Activated CD4-positive, CD25-positive, alpha-beta regulatory T cell (primary cell): ENCODE measurements around the gene GJB4.
"Not testable (repeated sequence)": the region's sequence is repeated elsewhere in the genome, so short reads cannot be mapped to it uniquely, and the experiment has no call there.

Experiments used
- DNase-seq, 4 experiments: peaks; one replicate each; lab custom pipeline; 2025; lab: John Stamatoyannopoulos, UW

The GJB4 gene

GRCh38 chr1:34759503-34760357 lies at the start of gene GJB4:
GJB4 (plus strand) TSS chr1:34759740; CDS start chr1:34761255, 1,515 bp downstream.
- DNase-seq, result no peak

GRCh38 chr1:34710812-34711211 lies 48.7 kb upstream of the GJB4 start:
- no peak for DNase-seq

GRCh38 chr1:34711485-34711884 lies 48.1 kb upstream of the GJB4 start:
- no peak for DNase-seq

- no peak for DNase-seq
Observed at GRCh38 chr1:34712007-34712688, 47.4 kb upstream of the GJB4 start.

DNA sequence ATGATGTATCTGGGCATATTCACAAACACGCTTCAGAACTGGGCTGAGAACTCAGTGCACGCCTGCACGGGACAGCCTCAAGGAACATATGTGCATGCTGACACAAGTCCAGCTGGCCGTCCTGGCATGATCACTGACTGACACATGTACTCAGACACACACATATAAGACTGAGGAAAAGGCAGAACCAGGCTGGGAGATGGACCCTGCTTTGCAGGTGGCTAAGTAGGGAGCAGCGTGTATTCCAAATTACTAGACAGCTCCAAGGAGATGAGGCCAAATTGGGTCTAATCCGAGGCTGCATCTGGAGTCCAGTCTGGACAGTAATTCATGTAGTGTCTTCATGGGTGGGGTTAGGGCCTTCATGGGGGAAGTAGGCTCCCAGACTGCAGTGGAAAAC lies 46.1 kb upstream of the GJB4 start:
- no peak for DNase-seq

DNA sequence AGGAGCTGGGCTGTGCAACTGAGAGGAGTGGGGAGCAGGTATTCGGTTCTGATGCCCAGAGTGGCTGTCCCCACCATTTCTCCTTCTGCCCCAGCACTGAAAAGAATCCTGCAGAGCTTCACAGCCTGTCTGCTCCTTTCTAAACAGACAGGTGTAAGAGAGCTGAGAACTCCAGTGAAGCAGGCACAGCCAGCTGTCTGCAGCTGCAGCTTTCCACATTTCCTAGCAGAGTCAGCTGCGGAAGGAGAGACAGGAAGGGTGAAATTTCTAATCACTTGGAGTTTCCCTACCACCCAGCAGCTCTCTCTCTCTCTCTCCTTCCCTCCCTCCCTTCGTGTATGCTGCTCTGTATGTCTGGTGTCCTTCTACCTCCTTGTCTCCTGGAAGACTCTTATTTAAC lies 45.2 kb upstream of the GJB4 start:
- no peak for DNase-seq

DNA sequence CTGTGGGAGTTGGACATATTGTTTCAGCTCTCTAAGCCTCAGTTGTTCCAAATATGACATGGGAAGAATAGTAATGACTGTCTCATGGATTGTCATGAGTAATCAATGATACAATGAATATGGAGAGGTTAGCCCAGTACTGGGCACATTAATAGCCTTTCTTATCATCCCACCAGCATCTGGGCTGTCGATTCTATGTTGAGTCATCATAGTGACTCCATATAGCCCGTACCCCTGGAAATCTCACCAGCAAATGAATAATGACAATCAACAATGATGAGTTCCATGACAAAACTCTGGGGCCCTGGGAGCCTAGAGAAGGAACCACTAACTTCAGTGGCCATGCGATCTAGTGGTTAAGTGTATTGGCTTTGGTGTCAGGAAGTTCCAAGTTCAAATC lies 44.4 kb upstream of the GJB4 start:
- no peak for DNase-seq

DNA sequence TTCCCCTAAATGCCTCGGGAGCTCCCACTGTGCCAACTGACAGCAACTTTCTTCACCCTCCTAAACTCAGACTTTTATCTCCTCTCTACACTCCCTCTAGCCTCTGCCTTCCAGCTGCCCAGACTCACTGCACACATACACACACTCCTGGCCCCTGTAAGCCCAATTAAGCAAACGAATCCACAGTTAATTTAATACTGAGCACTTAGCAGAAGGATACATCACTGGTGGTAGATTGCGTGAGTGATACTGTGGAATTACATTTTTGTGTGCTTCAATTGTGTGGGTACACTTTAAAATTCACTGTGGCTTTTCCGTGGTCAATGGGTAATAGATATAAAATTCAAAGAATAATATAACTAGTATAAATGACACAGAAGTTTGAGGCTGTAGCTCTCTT lies 38.3 kb upstream of the GJB4 start:
- no peak for DNase-seq

DNA sequence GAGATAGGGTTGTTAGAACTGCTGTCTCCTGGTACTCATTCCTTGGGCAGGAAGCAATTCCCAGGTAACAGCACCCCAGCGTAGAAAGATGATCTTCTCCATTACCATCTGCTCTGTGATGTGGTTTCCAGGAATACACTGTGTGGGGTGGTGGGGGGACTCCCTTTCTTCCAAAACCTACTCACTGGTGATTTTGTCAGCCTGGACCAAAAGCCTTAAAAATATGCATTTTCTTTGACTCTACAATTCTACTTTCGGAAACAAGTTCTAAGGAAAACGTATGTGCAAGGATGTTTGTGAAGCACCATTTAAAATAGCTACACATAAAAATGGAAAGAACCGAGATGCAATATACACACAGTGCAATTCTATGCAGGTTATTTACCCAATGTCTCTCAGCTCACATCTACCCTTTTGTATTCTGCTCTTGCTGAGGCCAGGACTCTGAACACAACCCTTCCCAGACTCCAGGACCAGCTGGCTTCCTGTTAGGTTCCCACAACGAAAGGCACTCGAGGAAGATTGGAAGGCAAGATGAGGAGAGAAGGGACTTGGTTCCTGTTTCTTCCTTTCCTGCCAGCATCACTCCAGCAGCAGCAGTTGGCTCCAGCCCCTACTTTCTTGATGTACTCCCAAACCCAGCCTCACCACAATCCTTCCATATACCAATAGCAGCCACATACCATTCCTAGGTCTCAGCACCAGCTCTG lies 37.7 kb upstream of the GJB4 start:
- no peak for DNase-seq

- no peak for DNase-seq
Observed at GRCh38 chr1:34726861-34727260, 32.7 kb upstream of the GJB4 start.

GRCh38 chr1:34730485-34730884 lies 29.1 kb upstream of the GJB4 start:
- DNase-seq, result no peak

DNA sequence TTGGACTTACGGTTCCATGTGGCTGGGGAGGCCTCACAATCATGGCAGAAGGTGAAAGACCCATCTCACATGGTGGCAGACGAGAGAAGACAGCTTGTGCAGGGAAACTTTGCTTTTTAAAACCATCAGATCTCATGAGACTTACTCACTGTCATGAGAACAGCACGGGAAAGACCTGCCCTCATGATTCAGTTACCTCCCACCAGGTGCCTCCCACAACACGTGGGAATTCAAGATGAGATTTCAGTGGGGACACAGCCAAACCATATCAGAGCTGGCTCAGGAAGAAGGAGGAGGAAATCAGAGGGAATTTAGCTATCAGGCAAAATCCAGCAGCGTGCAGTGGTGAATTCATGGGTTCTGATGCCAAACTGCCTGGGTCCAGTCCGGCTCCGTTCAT lies 26.7 kb upstream of the GJB4 start:
- DNase-seq, result not testable (repeated sequence)

- no peak for DNase-seq
Observed at GRCh38 chr1:34736692-34737091, 22.8 kb upstream of the GJB4 start.

- DNase-seq, result not testable (repeated sequence)
Observed at GRCh38 chr1:34737236-34737635, 22.3 kb upstream of the GJB4 start.

- no peak for DNase-seq
Observed at GRCh38 chr1:34739613-34740012, 19.9 kb upstream of the GJB4 start.

DNA sequence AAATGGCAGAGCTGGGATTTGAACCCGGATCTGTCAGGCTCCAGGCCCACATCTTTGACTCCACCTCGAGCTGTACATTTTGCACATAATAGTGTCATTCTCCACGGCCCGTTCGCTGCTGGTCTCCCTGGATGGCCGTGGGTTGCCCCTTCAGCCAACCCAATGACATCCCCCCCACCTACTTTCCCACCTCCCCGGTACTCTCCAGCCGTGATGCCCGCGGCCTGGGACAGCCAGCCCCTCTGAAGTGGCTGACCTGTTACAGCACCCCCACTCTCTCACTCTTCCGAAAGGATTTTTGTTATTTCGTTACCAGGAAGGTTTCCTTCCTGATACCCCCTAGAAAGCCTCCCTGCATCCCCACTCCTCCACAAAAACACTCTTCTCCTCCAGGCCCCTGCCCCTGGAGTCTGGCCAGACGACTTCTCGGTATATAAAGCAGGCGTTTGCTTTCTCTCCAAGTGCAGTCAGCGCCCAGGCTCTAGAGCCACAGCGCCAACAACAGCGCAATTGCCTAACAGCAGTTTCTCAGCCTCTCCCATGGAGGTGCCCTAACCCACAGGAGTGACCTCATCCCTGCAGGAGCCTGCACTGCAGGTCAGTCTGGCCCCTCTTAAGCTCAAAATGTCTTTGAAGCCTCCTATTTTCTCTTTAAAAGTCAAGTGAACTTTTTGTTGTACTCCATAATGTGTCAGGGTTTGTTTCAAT lies 19.2 kb upstream of the GJB4 start:
- DNase-seq, result no peak

DNA sequence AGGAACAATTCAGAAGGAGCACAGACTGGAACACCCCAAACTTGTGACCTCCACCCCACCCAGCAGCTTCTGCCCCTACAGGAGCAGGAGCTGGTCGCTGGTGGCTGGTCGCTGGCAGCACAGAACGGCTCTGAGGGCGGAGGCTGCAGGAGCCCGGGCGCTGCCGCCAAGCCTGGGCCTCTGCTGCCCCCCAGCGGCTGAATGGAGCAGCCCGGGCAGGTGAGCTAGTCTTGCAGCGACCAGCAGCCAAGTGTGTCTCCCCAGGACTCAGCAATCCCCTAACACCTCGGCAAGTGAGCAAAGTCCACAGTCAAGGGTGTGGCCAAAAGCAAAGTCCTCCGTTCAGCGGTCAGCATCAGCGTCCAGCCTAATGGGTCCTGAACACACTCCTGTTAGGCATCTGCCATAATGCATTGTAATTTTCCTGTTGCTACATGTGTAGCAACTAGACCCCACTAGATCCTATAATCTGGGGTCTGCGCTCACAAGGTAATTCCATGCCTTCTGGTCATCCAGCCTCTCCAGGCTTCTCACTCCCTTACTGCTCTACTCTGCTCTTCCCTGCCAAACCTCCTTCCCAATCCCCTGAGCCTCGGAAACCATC lies 16.8 kb upstream of the GJB4 start:
- DNase-seq, result peak; percentile 61 to 76 (median 68)

DNA sequence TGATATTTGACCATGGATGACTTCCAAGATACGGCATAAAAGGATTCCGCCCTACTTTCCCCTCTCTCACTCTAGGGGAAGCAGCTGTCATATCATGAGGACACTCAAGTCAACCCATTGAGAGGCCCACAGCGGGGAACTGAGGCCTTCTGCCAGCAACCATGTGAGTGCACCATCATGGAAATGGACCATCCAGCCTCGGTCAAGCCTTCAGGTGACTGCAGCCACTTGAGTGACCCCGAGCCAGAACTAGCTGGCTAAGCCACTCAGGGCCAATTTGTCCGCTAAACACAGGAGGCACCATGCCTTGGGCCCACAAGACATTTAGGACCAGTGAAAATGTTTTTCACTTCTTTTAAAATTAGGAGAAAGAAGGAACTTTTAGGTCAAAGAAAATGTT lies 15.8 kb upstream of the GJB4 start:
- DNase-seq, result no peak

DNA sequence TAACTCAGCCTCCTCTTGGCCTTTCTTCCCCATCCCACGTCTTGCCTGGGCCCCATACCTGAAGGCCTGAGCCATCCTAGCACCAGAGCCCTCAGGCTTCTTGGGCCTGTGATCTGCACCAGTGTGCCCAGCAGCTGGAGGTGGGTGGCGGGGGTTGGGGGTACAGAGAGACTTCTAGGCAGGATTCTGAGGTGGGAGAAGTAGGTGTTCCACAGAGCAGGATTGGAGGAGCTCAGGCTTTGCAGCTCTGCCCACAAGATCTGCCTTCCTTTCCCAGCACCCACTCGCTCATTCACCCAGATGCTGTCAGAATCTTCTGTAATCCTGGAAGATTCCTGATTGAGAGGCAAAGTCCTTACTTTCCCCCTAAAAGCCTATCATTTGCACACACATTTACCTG lies 14.7 kb upstream of the GJB4 start:
- DNase-seq, result no peak

DNA sequence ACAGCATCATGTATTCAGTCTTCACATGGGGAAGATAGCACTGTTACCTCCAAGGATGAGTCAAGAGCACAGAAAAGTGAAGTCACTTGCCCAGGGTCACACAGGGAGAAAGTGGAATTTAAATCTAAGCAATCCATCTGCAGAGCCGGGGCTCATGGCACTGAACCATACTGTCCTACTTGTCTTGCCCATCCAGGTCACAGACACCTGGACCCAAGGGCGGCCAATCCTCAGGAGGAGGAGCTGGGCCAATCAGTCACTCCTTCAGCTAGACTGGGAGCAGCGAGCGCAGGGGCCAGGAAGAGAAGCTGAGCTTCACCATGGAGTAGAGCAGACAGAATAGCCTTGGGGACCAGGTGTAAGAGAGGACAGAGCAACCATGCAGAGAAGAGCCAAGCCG lies 13.9 kb upstream of the GJB4 start:
- DNase-seq, result no peak

- no peak for DNase-seq
Observed at GRCh38 chr1:34746101-34746500, 13.4 kb upstream of the GJB4 start.
